GM18861 (cell line): ENCODE measurements around the gene NCF4.
A peak's percentile ranks its signal among the peaks of the same experiment; 100 is the strongest.

Experiments
- ATAC-seq: cut with Tn5 transposase; IDR thresholded peaks from one replicate; pipeline ENCODE4 v1.9.1; 2021; ENCODE audit not compliant: unreplicated experiment

NCF4 gene

DNA sequence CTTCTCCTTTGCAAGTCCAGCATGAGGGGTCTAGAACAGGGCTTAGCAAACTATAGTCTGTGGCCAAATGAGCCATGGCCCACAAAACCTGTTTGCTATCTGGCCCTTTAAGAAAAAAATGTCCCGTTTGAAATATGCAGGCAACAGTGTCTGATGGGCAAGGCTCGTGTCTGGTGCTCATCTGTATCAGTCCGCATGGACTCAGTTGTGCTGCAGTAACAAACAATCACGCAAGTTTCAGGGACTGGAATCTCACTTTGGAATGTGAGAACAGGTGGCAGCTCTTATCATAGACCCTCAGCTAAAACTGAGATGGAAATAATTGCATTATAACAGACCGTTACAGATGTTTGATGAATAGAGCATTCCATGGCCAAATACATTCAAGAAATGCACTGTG, 24.9 kb upstream of the NCF4 start:
- no peak for ATAC-seq

GRCh38 chr22:36838119-36839030, 22.4 kb upstream of the NCF4 start:
- no peak for ATAC-seq

GRCh38 chr22:36839356-36840073, 21.3 kb upstream of the NCF4 start:
- ATAC-seq, result no peak

GRCh38 chr22:36840106-36840505, 20.7 kb upstream of the NCF4 start:
- ATAC-seq, result no peak

DNA sequence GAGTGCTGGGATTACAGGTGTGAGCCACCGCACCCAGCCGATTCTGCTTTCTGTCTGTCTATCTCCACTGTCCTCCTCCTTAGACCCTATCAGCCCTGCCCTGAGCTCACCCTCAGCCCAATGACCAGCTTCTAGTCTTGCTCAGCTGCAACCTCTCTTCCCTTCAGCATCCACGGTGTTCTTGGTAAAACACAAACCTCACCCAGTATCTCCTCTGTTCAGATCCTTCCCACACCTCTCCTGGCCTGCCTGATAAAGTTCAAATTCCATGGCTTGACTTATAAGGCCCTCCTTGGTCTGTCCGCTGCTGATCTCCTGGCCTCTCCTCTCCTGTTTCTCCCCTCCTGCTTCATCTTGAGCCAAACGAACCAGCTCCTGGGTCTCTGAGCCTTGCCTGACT, 14.5 kb upstream of the NCF4 start:
- no peak for ATAC-seq

DNA sequence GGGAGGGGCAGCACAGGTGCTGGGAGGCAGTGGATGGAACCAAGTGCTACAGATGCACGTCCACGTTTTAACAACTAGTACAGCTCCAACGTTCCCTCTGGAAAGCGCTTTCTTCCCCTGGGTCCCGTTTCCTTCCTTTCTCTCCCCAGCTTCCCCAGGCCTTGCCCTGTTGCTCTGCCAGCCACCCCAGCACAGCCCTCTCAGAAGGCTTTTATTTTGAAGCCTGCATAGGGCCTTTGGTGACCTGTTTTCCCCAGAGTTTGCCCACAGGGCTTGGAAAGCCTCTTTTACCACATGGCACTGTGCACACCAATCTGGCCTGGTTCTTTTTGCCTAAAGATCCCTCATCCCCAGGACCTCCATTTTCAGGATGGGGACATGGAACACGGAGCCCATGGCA, 13.9 kb upstream of the NCF4 start:
- ATAC-seq, result no peak

GRCh38 chr22:36850056-36850455, 10.8 kb upstream of the NCF4 start:
- no peak for ATAC-seq

DNA sequence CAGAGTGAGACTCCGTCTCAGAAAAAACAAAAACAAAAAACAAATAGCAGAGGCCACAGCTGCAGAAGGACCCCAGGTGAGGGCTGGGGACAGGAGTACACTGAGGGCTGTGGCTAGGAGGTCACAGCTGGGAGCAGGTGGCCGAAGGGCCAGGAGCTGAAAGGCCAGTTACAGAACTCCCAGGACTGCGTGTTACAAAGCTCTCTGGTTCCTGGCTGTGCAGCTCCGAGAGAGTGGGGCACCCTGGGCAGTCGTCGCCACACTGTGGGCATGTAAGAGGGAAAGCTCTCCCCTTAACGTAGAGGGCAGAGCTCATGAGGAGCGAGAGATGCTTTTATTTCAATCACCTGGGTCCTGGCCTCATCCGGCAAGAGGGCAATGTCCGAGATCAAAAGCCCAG, 10.1 kb upstream of the NCF4 start:
- no peak for ATAC-seq

DNA sequence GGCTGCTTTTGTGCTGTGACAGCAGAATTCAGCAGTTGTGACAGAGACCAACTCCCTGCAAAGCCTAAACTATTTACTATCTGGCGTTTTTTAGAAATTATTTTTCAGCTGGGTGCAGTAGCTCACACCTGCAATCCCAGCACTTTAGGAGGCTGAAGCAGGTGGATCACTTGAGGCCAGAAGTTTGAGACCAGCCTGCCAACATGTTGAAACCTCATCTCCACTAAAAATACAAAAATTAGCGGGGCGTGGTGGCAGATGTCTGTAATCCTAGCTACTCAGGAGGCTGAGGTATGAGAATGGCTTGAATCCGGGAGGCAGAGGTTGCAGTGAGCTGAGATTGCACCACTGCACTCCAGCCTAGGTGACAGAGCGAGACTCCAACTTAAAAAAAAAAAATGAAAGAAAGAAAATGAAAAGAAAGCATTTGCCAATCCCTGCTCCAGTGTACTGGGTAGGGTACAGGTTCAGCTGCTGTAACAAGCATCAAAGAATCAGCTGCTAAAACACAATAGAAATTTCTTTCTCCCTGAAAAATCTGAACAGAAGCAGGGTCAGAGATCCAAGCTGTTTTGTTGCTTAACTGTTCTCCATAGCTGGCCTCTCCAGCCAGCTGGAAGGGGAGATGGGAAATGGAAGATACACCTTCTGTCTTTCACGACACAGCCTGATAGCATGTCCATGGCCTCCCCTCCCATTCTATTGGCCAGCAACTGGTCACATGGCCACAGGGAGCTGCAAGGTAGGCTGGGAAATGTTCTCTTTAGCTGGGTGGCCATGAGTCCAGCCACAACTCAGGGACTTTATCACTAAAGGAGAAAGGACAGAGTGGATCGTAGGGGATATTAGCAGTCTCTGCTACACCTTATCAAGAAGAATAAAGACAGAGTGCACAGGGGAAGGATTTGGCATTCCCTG, 8.5 kb upstream of the NCF4 start:
- ATAC-seq, result no peak

- ATAC-seq, result no peak
Measured at GRCh38 chr22:36853407-36854099, 7.3 kb upstream of the NCF4 start.

DNA sequence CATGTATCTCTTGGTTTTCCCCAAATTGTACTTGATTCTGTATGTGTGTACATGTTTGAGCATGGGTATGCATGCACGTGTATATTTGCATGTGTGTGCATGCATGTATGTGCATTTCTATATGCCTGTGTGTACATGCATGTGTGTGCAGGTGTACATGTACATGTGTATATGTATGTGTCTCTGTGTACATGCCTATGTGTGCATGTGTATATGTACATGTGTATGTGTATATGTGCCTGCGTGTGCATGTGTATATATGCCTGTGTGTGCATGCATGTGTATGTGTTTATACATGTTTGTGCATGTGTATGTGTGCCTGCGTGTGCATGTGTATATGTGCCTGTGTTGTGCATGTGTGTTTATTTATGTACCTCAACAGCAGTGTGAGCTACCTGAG, 5.3 kb upstream of the NCF4 start:
- ATAC-seq, result no peak

DNA sequence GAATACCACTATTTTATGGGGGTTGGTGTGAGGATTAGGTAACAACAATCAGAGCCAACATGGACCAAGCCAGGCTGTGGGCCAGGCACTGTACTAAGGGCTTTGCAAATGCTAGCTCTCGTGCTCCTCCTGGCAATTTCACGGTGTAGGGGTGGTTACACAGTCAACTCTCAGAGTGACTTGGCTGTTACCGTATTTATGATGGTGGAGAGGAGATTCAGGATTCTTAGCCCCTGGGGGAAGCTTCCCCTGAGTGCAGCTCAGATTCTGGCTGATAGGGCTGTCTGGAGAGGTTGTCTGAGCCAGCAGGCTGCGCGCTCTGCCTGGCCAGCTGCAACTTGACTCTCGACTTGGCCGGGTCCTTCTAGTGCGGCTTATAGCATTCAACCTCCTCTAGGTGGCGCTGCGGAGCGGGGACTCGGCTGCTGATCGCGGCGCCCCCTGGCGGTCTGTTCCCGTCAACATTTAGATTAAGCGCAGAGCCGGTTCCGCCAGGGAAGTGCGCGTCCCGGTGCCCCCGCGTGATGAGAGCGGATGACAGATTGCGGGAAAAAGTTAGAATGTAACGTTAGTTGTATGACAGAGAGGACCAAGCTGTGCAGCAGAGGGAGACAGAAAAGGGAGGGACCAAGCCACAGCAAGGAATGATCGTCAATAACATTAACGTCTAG, 4.5 kb upstream of the NCF4 start:
- ATAC-seq, result no peak

GRCh38 chr22:36856792-36857135, 4.0 kb upstream of the NCF4 start:
- ATAC-seq, result no peak

DNA sequence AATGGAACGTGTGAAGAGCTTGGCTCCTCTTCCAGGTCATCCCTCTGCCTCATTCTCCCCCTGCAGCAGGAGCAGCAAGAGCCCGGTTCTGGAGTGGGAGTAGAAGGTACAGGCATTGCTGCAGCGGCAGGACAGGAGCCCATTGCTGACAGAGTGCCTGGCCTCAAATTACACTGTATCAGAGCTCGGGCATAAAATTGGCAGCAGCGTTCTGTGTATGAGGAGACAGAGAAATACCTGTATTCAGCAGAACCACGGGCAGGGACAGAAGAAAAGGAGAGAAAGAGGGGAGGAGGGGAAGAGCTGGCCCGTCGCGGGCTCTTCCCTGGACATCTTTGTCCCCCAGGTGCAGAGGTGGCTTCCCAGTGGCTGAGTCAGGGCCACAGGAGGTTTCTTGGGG, 2.6 kb upstream of the NCF4 start:
- no peak for ATAC-seq

- ATAC-seq, result no peak
Measured at GRCh38 chr22:36858966-36859365, 1.8 kb upstream of the NCF4 start.

- ATAC-seq, result no peak
Measured at GRCh38 chr22:36860017-36860416, 789 bp upstream of the NCF4 start.

- no peak for ATAC-seq
Measured at GRCh38 chr22:36860438-36860820, 377 bp upstream of the NCF4 start.

DNA sequence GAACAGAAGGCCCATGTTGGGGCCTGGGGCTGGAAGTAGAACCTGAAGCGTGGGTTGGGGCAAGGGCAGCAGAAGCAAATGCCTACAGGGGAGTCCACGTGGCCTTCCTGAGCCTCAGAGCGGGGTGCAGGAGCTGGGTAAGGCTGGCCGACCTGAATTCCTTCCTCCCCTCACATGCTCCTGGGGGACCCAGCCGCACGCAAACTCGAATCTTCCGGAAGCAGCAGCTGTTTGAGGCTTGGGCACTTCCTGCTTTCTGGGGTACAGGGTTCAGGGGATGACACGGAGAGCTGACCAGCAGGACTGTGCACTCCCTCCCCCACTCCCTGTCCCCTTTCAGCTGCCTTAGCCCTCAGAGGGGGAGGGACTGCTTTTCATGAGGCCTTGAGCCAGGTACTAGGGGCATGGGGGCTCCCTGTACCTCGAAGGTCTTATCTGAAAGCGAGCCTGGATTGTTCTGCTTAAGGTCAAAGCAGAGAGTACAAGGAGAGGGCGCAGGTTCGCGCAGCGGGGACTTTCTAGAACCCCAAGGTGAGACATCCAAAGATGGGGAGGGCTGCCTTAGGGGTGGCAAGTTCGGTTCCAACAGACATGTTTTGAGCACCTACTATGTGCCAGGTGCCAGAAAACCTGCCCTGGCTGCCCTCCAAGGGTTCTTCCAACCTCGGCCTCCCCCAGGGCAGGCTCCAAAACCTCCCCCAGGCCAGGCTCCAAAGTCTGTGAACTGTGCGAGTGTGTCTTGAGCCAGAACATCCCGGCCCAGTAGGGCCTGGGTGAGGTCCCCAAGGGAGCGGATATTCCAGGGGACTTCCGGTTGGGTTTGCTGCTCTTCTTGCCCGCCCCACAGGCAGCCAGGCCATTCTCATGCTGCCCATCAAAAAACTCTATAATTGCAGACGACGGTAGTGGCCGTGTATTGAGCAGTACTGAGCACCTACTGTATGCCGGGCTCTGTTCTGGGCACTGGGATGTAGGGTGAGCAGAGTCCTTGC, 1.7 kb downstream of the NCF4 start:
- ATAC-seq, result peak; percentile 25

DNA sequence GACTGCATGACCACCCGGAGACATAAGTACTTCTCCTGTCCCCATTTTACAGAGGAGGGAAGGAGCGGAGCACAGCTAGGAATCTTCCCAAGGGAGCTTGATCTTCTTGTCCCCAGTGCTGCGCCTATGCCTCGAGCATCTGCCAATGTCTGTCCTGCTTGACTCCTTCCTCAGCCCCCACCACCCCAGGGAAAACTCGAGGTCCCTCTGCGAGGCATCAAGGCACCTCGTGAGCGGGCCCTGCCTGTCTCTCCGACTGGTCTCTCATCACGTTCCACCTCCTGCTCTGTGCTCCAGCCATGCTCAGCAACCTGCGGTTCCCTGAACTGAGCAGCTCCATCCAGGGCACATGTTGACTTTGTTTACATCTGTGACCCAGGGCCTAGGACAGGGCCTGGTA, 2.5 kb downstream of the NCF4 start:
- no peak for ATAC-seq
